H9 (cell line): ENCODE results near the gene VGLL2. TPM values are rescaled to one million over a fixed set of nuclear protein-coding genes. Genes with fewer than 3 reads are reported as not detected.

Experiments used
- DNase-seq: peaks from one replicate; pipeline ENCODE4 v3.0.0-alpha.2; 2017
- H2AFZ ChIP-seq: one replicate; pipeline ENCODE4 v1.6.1; 2013; ENCODE audit warnings: mild to moderate bottlenecking, low read length, control low read depth, moderate library complexity
- H2AK5ac ChIP-seq: 2 replicates; pipeline ENCODE4 v1.6.1; 2013; ENCODE audit warnings: low read length, control low read depth, mixed read lengths; ENCODE audit not compliant: insufficient read length
- H2BK120ac ChIP-seq: one replicate; pipeline ENCODE4 v1.6.1; 2013; ENCODE audit warnings: low read depth, mild to moderate bottlenecking, low read length, control low read depth, inconsistent platforms; ENCODE audit not compliant: poor library complexity, severe bottlenecking
- H2BK12ac ChIP-seq: 2 replicates; pipeline ENCODE4 v1.6.1; 2013; ENCODE audit warnings: low read length, control low read depth, mixed read lengths, low read depth; ENCODE audit not compliant: insufficient read length
- H2BK15ac ChIP-seq: 2 replicates; pipeline ENCODE4 v1.6.1; 2013; ENCODE audit warnings: low read depth, low read length, control low read depth
- H2BK20ac ChIP-seq: one replicate; pipeline ENCODE4 v1.6.1; 2013; ENCODE audit warnings: low read depth, mild to moderate bottlenecking, low read length, control low read depth, inconsistent platforms; ENCODE audit not compliant: poor library complexity, severe bottlenecking
- H2BK5ac ChIP-seq: 2 replicates; pipeline ENCODE4 v1.6.1; 2013; ENCODE audit warnings: low read length, control low read depth, mixed read lengths; ENCODE audit not compliant: insufficient read length
- H3K14ac ChIP-seq: 2 replicates; pipeline ENCODE4 v1.6.1; 2013; ENCODE audit warnings: low read length, control low read depth; ENCODE audit not compliant: insufficient read depth
- H3K18ac ChIP-seq: 2 replicates; pipeline ENCODE4 v1.6.1; 2013; ENCODE audit warnings: low read depth, mild to moderate bottlenecking, mixed read lengths, low read length, control low read depth; ENCODE audit not compliant: insufficient read length
- H3K23ac ChIP-seq: 2 replicates; pipeline ENCODE4 v1.6.1; 2013; ENCODE audit warnings: low read length, control low read depth, mixed read lengths, low read depth; ENCODE audit not compliant: insufficient read length
- H3K23me2 ChIP-seq: 2 replicates; pipeline ENCODE4 v1.6.1; 2013; ENCODE audit warnings: low read depth, mild to moderate bottlenecking, mixed read lengths, low read length, control low read depth; ENCODE audit not compliant: insufficient read length, poor library complexity, severe bottlenecking
- H3K27ac ChIP-seq: 2 replicates; pipeline ENCODE4 v1.5.1; 2013; ENCODE audit warnings: low read length, control low read depth, mixed read lengths, low read depth; ENCODE audit not compliant: insufficient read length
- H3K27me3 ChIP-seq: 2 replicates; pipeline ENCODE4 v1.6.1; 2013; ENCODE audit warnings: low read length, control low read depth, inconsistent platforms; ENCODE audit not compliant: insufficient read depth
- H3K4ac ChIP-seq: 2 replicates; pipeline ENCODE4 v1.6.1; 2013; ENCODE audit warnings: low read depth, mild to moderate bottlenecking, control low read depth, inconsistent platforms, low read length, moderate library complexity
- H3K4me1 ChIP-seq: 2 replicates; pipeline ENCODE4 v1.6.1; 2013; ENCODE audit warnings: low read length, control low read depth, inconsistent platforms; ENCODE audit not compliant: insufficient read depth
- H3K4me2 ChIP-seq: 2 replicates; pipeline ENCODE4 v1.6.1; 2013; ENCODE audit warnings: low read length, control low read depth, mixed read lengths; ENCODE audit not compliant: insufficient read length, insufficient read depth
- H3K56ac ChIP-seq: 2 replicates; pipeline ENCODE4 v1.6.1; 2013; ENCODE audit warnings: low read depth, mild to moderate bottlenecking, mixed read lengths, low read length, control low read depth; ENCODE audit not compliant: insufficient read length
- H3K79me1 ChIP-seq: 2 replicates; pipeline ENCODE4 v1.6.1; 2013; ENCODE audit warnings: low read depth, mild to moderate bottlenecking, moderate library complexity, low read length, control low read depth, inconsistent platforms; ENCODE audit not compliant: insufficient read depth, poor library complexity, severe bottlenecking
- H3K79me2 ChIP-seq: 2 replicates; pipeline ENCODE4 v1.6.1; 2013; ENCODE audit warnings: low read length, control low read depth, inconsistent platforms; ENCODE audit not compliant: insufficient read depth
- H3K9ac ChIP-seq: 2 replicates; pipeline ENCODE4 v1.6.1; 2013; ENCODE audit warnings: low read length, control low read depth, mixed read lengths; ENCODE audit not compliant: insufficient read length; ENCODE audit errors: extremely low read depth
- H3K9me3 ChIP-seq: one replicate; pipeline ENCODE4 v1.6.1; 2013; ENCODE audit warnings: low read depth, low read length, inconsistent platforms; ENCODE audit not compliant: control insufficient read depth
- H3T11ph ChIP-seq: one replicate; pipeline ENCODE4 v1.6.1; 2013; ENCODE audit warnings: mild to moderate bottlenecking, low read length, control low read depth, inconsistent platforms
- H4K20me1 ChIP-seq: one replicate; pipeline ENCODE4 v1.6.1; 2013; ENCODE audit not compliant: control insufficient read depth, insufficient read length, insufficient read depth
- H4K5ac ChIP-seq: 2 replicates; pipeline ENCODE4 v1.6.1; 2013; ENCODE audit warnings: low read depth, mild to moderate bottlenecking, mixed read lengths, low read length, control low read depth; ENCODE audit not compliant: insufficient read length
- H4K8ac ChIP-seq: replicated peaks from 2 replicates; pipeline ENCODE4 v1.6.1; 2013; ENCODE audit warnings: low read length, control low read depth, mixed read lengths, low read depth; ENCODE audit not compliant: insufficient read length
- H4K91ac ChIP-seq: 2 replicates; pipeline ENCODE4 v1.6.1; 2013; ENCODE audit warnings: low read depth, mild to moderate bottlenecking, moderate library complexity, mixed read lengths, low read length, control low read depth; ENCODE audit not compliant: insufficient read length
- H3K27ac Mint-ChIP-seq, 3 experiments: 2 replicates in 2 of 3; 3 replicates in 1 of 3; pipeline ENCODE4 v1.8.0; 2020 to 2021; ENCODE audit warnings: mixed read lengths in 3 of 3, mild to moderate bottlenecking in 1 of 3, moderate library complexity in 1 of 3
- H3K27me3 Mint-ChIP-seq: 2 replicates; pipeline ENCODE4 v1.8.0; 2021; ENCODE audit warnings: low read depth, mild to moderate bottlenecking, moderate library complexity, mixed read lengths
- H3K36me3 Mint-ChIP-seq, 3 experiments: 2 replicates in 2 of 3; 3 replicates in 1 of 3; pipeline ENCODE4 v1.8.0; 2020 to 2021; ENCODE audit warnings: low read depth in 3 of 3, mixed read lengths in 3 of 3; ENCODE audit not compliant: insufficient read depth in 1 of 3
- H3K4me1 Mint-ChIP-seq, 2 experiments: 2 replicates each; pipeline ENCODE4 v1.8.0; 2020; ENCODE audit warnings: mixed read lengths in 2 of 2
- H3K4me3 Mint-ChIP-seq, 2 experiments: 2 replicates in 1 of 2; 3 replicates in 1 of 2; pipeline ENCODE4 v1.8.0; 2020 to 2021; ENCODE audit warnings: mild to moderate bottlenecking in 2 of 2, mixed read lengths in 2 of 2, moderate library complexity in 1 of 2
- H3K9me3 Mint-ChIP-seq, 2 experiments: 2 replicates in 1 of 2; 3 replicates in 1 of 2; pipeline ENCODE4 v1.8.0; 2020; ENCODE audit warnings: mild to moderate bottlenecking in 2 of 2, mixed read lengths in 2 of 2, moderate library complexity in 1 of 2
- WGBS: extraction: QIAGEN DNeasy Blood & Tissue Kit; methylation state at CpG from one replicate; pipeline ENCODE4 v1.1.7; 2013; ENCODE audit warnings: missing lambda C conversion rate, low lambda C conversion rate, mixed read lengths; ENCODE audit not compliant: insufficient read length; ENCODE audit errors: extremely low coverage; 5-methylcytosine and 5-hydroxymethylcytosine counted together
- total RNA-seq: library from RNA; stranded (reverse); gene quantifications from 2 replicates; pipeline ENCODE4 v1.2.1, GENCODE V29; 2021
- TF ChIP-seq, protein P1 (sequence below): fragments of 200-600 bp; sonication (generic); conservative IDR thresholded peaks from 3 replicates; pipeline ENCODE4 v1.8.0; 2021; ENCODE audit warnings: antibody characterized with exemption, mild to moderate bottlenecking

The VGLL2 gene
- total RNA-seq, 1 experiment from 2014 or later = not detected

GRCh38 chr6:117253785-117254184 is 11.6 kb upstream of the VGLL2 start:
- no peak overlapping the region for H3K4me3 Mint-ChIP-seq
- Histone ChIP-seq H3K18ac (no peak overlapping the region), H3K79me2 (no peaks in the 10 kb centered on the region), H3K23me2 (no peaks in the 10 kb centered on the region), H4K5ac (no peak overlapping the region), H3K4me1 (no peaks in the 10 kb centered on the region), H3K4me2 (no peak overlapping the region), H3K27ac (no peak overlapping the region), H2AK5ac (no peak overlapping the region), H3K14ac (no peak overlapping the region), H2BK15ac (no peak overlapping the region), H4K8ac (no peak overlapping the region), H3K23ac (no peak overlapping the region), H3K9me3 (no peaks in the 10 kb centered on the region), H3K56ac (no peak overlapping the region), H2BK20ac (no peak overlapping the region), H2AFZ (no peak overlapping the region), H3K9ac (no peak overlapping the region), H3T11ph (no peak overlapping the region), H3K4ac (no peak overlapping the region), H2BK5ac (no peak overlapping the region), H2BK12ac (no peak overlapping the region), H3K79me1 (no peaks in the 10 kb centered on the region), H2BK120ac (no peak overlapping the region), H4K91ac (no peak overlapping the region), H4K20me1 (no peaks in the 10 kb centered on the region), H3K27me3 (no peaks in the 10 kb centered on the region)
- no peaks in the 10 kb centered on the region for H3K36me3 Mint-ChIP-seq
- DNase-seq = no peak
- H3K9me3 Mint-ChIP-seq = no peaks in the 10 kb centered on the region
- peaks cover 4% of the 10 kb centered on the region for H3K27me3 Mint-ChIP-seq
- TF ChIP-seq, protein P1, sequence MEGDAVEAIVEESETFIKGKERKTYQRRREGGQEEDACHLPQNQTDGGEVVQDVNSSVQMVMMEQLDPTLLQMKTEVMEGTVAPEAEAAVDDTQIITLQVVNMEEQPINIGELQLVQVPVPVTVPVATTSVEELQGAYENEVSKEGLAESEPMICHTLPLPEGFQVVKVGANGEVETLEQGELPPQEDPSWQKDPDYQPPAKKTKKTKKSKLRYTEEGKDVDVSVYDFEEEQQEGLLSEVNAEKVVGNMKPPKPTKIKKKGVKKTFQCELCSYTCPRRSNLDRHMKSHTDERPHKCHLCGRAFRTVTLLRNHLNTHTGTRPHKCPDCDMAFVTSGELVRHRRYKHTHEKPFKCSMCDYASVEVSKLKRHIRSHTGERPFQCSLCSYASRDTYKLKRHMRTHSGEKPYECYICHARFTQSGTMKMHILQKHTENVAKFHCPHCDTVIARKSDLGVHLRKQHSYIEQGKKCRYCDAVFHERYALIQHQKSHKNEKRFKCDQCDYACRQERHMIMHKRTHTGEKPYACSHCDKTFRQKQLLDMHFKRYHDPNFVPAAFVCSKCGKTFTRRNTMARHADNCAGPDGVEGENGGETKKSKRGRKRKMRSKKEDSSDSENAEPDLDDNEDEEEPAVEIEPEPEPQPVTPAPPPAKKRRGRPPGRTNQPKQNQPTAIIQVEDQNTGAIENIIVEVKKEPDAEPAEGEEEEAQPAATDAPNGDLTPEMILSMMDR = no peak
- no peak overlapping the region for H3K27ac Mint-ChIP-seq
- H3K4me1 Mint-ChIP-seq = no peaks in the 10 kb centered on the region
- no CpG with 5 or more reads among the region's 2 CpGs for WGBS
